ENCODE measurements around the gene ESD.

The ESD gene

GRCh38 chr13:46796129-46796514 is 839 bp downstream of the ESD start:
- Histone ChIP-seq H3K27ac (ENCODE audit: low read depth, low read length) (0 out of 2 replicates have a peak overlapping the region, but pooled peaks have one; percentile 8), H3K9ac (ENCODE audit: low read length) (peak overlapping the region; percentile 89), H3K4me2 (ENCODE audit: low read depth, low read length, poor library complexity, severe bottlenecking) (peak overlapping the region; percentile 85), H3K36me3 (ENCODE audit: low read length) (peaks cover 8% of the 10 kb centered on the region; the same call in 1 of the 2 replicates), H3K4me3 (ENCODE audit: insufficient read depth, low read length, poor library complexity, severe bottlenecking) (peak overlapping the region; percentile 90), H2AFZ (ENCODE audit: low read depth, low read length, severe bottlenecking) (peak overlapping the region; percentile 98), H3K9me3 (ENCODE audit: insufficient read depth, low read length) (no peaks in the 10 kb centered on the region), H3K79me2 (ENCODE audit: insufficient read depth, low read length) (peaks cover 30% of the 10 kb centered on the region), H3K27me3 (ENCODE audit: low read length) (no peaks in the 10 kb centered on the region), H4K20me1 (ENCODE audit: low read depth, low read length) (no peaks in the 10 kb centered on the region), H3F3A (ENCODE audit: insufficient read depth) (peaks cover 12% of the 10 kb centered on the region), H3K9me2 (replicated peaks; ENCODE audit: insufficient read depth, low read length) (no peaks in the 10 kb centered on the region)
- TF ChIP-seq EZH2phosphoT487 (conservative IDR thresholded peaks at IDR 0.05; ENCODE audit: low read length) (no peak), CTCF (IDR thresholded peaks at IDR 0.05; ENCODE audit: insufficient read depth, low read length, poor library complexity, severe bottlenecking) (no peak)

- H3K9me2 ChIP-seq (replicated peaks; ENCODE audit: insufficient read depth, low read length) = no peaks in the 10 kb centered on the region
- H3K79me2 ChIP-seq (ENCODE audit: insufficient read depth, low read length) = peaks cover 30% of the 10 kb centered on the region
- no peak overlapping the region for H2AFZ ChIP-seq (ENCODE audit: low read depth, low read length, severe bottlenecking)
- H4K20me1 ChIP-seq (ENCODE audit: low read depth, low read length) = no peaks in the 10 kb centered on the region
- H3K4me2 ChIP-seq (ENCODE audit: low read depth, low read length, poor library complexity, severe bottlenecking) = peak overlapping the region; percentile 85
- H3K36me3 ChIP-seq (ENCODE audit: low read length) = peaks cover 16% of the 10 kb centered on the region
- no peaks in the 10 kb centered on the region for H3K9me3 ChIP-seq (ENCODE audit: insufficient read depth, low read length)
- no peaks in the 10 kb centered on the region for H3K27me3 ChIP-seq (ENCODE audit: low read length)
- TF ChIP-seq CTCF (IDR thresholded peaks at IDR 0.05; ENCODE audit: insufficient read depth, low read length, poor library complexity, severe bottlenecking) = no peak
- TF ChIP-seq EZH2phosphoT487 (conservative IDR thresholded peaks at IDR 0.05; ENCODE audit: low read length) = no peak
- H3K4me3 ChIP-seq (ENCODE audit: insufficient read depth, low read length, poor library complexity, severe bottlenecking) = no peak overlapping the region
- no peak overlapping the region for H3K27ac ChIP-seq (ENCODE audit: low read depth, low read length)
- no peak overlapping the region for H3K9ac ChIP-seq (ENCODE audit: low read length)
- H3F3A ChIP-seq (ENCODE audit: insufficient read depth) = peaks cover 12% of the 10 kb centered on the region
These were observed 1.6 kb downstream of the ESD start for GRCh38 chr13:46795321-46795720.

- H3K9ac ChIP-seq (ENCODE audit: low read length) = no peak overlapping the region
- H3K27ac ChIP-seq (ENCODE audit: low read depth, low read length) = no peak overlapping the region
- H3K4me2 ChIP-seq (ENCODE audit: low read depth, low read length, poor library complexity, severe bottlenecking) = no peak overlapping the region
- no peaks in the 10 kb centered on the region for H3K79me2 ChIP-seq (ENCODE audit: insufficient read depth, low read length)
- no peaks in the 10 kb centered on the region for H3F3A ChIP-seq (ENCODE audit: insufficient read depth)
- no peaks in the 10 kb centered on the region for H4K20me1 ChIP-seq (ENCODE audit: low read depth, low read length)
- H3K36me3 ChIP-seq (ENCODE audit: low read length) = peaks cover 77% of the 10 kb centered on the region
- H3K9me2 ChIP-seq (replicated peaks; ENCODE audit: insufficient read depth, low read length) = no peaks in the 10 kb centered on the region
- no peak overlapping the region for H2AFZ ChIP-seq (ENCODE audit: low read depth, low read length, severe bottlenecking)
- no peak overlapping the region for H3K4me3 ChIP-seq (ENCODE audit: insufficient read depth, low read length, poor library complexity, severe bottlenecking)
- H3K27me3 ChIP-seq (ENCODE audit: low read length) = no peaks in the 10 kb centered on the region
- no peaks in the 10 kb centered on the region for H3K9me3 ChIP-seq (ENCODE audit: insufficient read depth, low read length)
- TF ChIP-seq EZH2phosphoT487 (conservative IDR thresholded peaks at IDR 0.05; ENCODE audit: low read length) = no peak
- TF ChIP-seq CTCF (IDR thresholded peaks at IDR 0.05; ENCODE audit: insufficient read depth, low read length, poor library complexity, severe bottlenecking) = no peak
These were observed 13.5 kb downstream of the ESD start for GRCh38 chr13:46783504-46783903.

All from SU-DHL-6 (cell line).